Measurements from ENCODE around the gene GALNT13. TPM values are rescaled to one million over a fixed set of nuclear protein-coding genes. Genes with fewer than 3 reads are reported as not detected.

Gene GALNT13
- total RNA-seq, 2 experiments from 2014 or later, result not detected

- Histone ChIP-seq H3K27ac (ENCODE audit: low read depth, low read length, poor library complexity, severe bottlenecking) (no peak overlapping the region), H3K79me2 (ENCODE audit: insufficient read depth, low read depth, low read length) (no peaks in the 10 kb centered on the region), H3K36me3 (ENCODE audit: insufficient read depth, low read length) (no peaks in the 10 kb centered on the region), H3K4me3 (ENCODE audit: low read depth, low read length, poor library complexity, severe bottlenecking) (no peak overlapping the region), H3K4me2 (ENCODE audit: low read length) (no peak overlapping the region), H2AFZ (ENCODE audit: low read length) (no peak overlapping the region), H3K9me2 (ENCODE audit: insufficient read depth, low read length) (no peaks in the 10 kb centered on the region), H4K20me1 (ENCODE audit: insufficient read depth, low read length) (no peaks in the 10 kb centered on the region), H3K9me3 (ENCODE audit: low read length) (peaks cover 15% of the 10 kb centered on the region; the same call in 1 of the 2 replicates), H3K4me1 (ENCODE audit: insufficient read depth, low read length, poor library complexity, severe bottlenecking) (peaks cover 22% of the 10 kb centered on the region)
- CTCF ChIA-PET (ENCODE audit: unreplicated experiment), result no interaction called here
- intact Hi-C loops (cut with micrococcal nuclease; ENCODE audit: unreplicated experiment), result no loop called here
- no peak for DNase-seq (ENCODE audit: low spot score)
- POLR2A ChIA-PET, result interaction anchor here (0.6 to 0.7 kb wide), 2 partner anchors 31 to 38 kb away, joined by 3 to 4 read pairs; no protein-coding TSS in a partner anchor
- TF ChIP-seq EZH2phosphoT487 (IDR thresholded peaks at IDR 0.05; ENCODE audit: borderline replicate concordance, low read depth, low read length), result no peak
- TF ChIP-seq, protein P1, sequence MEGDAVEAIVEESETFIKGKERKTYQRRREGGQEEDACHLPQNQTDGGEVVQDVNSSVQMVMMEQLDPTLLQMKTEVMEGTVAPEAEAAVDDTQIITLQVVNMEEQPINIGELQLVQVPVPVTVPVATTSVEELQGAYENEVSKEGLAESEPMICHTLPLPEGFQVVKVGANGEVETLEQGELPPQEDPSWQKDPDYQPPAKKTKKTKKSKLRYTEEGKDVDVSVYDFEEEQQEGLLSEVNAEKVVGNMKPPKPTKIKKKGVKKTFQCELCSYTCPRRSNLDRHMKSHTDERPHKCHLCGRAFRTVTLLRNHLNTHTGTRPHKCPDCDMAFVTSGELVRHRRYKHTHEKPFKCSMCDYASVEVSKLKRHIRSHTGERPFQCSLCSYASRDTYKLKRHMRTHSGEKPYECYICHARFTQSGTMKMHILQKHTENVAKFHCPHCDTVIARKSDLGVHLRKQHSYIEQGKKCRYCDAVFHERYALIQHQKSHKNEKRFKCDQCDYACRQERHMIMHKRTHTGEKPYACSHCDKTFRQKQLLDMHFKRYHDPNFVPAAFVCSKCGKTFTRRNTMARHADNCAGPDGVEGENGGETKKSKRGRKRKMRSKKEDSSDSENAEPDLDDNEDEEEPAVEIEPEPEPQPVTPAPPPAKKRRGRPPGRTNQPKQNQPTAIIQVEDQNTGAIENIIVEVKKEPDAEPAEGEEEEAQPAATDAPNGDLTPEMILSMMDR (conservative IDR thresholded peaks at IDR 0.05; ENCODE audit: low read length), result no peak
- no TSS peak for BruUV-seq (replicated peaks)
Measured at GRCh38 chr2:154381931-154382794, 510.4 kb downstream of the GALNT13 start.

DNA sequence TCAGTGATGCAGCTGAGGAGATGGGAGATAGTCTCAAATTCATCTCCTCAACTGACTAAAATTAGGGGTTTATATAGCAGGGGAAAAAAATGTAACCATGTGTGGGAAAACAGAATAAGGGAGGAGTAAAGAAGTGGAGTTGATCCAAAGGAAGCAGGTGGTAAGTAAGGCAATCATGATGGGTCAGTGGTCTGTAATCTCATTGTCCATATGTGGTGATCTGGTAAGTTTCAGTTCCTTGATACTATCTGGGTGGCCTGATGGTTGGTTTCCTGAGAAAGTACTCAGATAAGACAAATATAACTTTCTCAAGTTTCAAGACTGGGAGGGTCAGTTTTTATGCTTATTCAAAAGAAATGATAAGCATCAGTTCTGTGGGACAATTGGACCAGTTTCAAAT lies 514.5 kb downstream of the GALNT13 start:
- no peaks in the 10 kb centered on the region for H4K20me1 ChIP-seq (ENCODE audit: insufficient read depth, low read length)
- peaks cover 54% of the 10 kb centered on the region for H3K9me3 ChIP-seq (ENCODE audit: low read length)
- ChIA-PET POLR2A (interaction anchor here (0.9 kb wide), 1 partner anchor 15 kb away, joined by 4 read pairs; no protein-coding TSS in a partner anchor), CTCF (ENCODE audit: unreplicated experiment) (no interaction called here)
- TF ChIP-seq, protein P1 (conservative IDR thresholded peaks at IDR 0.05; ENCODE audit: low read length), result no peak
- TF ChIP-seq EZH2phosphoT487 (IDR thresholded peaks at IDR 0.05; ENCODE audit: borderline replicate concordance, low read depth, low read length), result no peak
- peak overlapping the region; percentile 1 for H3K4me3 ChIP-seq (ENCODE audit: low read depth, low read length, poor library complexity, severe bottlenecking)
- H3K4me2 ChIP-seq (ENCODE audit: low read length), result peak overlapping the region; percentile 50
- no peaks in the 10 kb centered on the region for H3K9me2 ChIP-seq (ENCODE audit: insufficient read depth, low read length)
- peaks cover 11% of the 10 kb centered on the region for H3K36me3 ChIP-seq (ENCODE audit: insufficient read depth, low read length)
- H2AFZ ChIP-seq (ENCODE audit: low read length), result peak overlapping the region; percentile 45
- DNase-seq (ENCODE audit: low spot score), result peak; percentile 51
- H3K4me1 ChIP-seq (ENCODE audit: insufficient read depth, low read length, poor library complexity, severe bottlenecking), result peaks cover 36% of the 10 kb centered on the region
- peak overlapping the region; percentile 47 for H3K27ac ChIP-seq (ENCODE audit: low read depth, low read length, poor library complexity, severe bottlenecking)
- no peaks in the 10 kb centered on the region for H3K79me2 ChIP-seq (ENCODE audit: insufficient read depth, low read depth, low read length)
- intact Hi-C loops (cut with micrococcal nuclease; ENCODE audit: unreplicated experiment), result no loop called here
- no TSS peak for BruUV-seq (replicated peaks)

DNA sequence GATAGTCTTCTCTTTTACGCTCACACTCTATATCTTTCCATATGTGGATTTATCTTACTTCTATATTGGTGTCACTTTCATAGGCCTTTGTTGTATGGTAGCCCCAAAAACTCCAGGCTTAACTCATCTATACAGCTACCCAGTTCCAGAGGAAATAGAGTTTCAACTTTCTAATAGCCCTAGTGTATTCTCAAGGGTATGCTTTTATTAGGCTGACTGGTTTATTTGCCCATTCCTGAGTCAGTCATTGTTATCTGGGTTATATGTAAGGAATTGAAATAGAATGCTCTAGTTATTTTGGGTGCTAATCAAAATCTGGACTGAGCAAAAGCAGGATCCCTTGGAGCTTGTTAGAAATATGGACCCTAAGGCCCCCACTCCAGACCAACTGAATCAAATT lies 519.3 kb downstream of the GALNT13 start:
- no TSS peak for BruUV-seq (replicated peaks)
- Histone ChIP-seq H3K36me3 (ENCODE audit: insufficient read depth, low read length) (peaks cover 24% of the 10 kb centered on the region), H3K9me3 (ENCODE audit: low read length) (peaks cover 79% of the 10 kb centered on the region), H3K9me2 (ENCODE audit: insufficient read depth, low read length) (no peaks in the 10 kb centered on the region), H3K79me2 (ENCODE audit: insufficient read depth, low read depth, low read length) (no peaks in the 10 kb centered on the region), H2AFZ (ENCODE audit: low read length) (no peak overlapping the region), H3K27ac (ENCODE audit: low read depth, low read length, poor library complexity, severe bottlenecking) (no peak overlapping the region), H4K20me1 (ENCODE audit: insufficient read depth, low read length) (no peaks in the 10 kb centered on the region), H3K4me3 (ENCODE audit: low read depth, low read length, poor library complexity, severe bottlenecking) (no peak overlapping the region), H3K4me1 (ENCODE audit: insufficient read depth, low read length, poor library complexity, severe bottlenecking) (peaks cover 47% of the 10 kb centered on the region), H3K4me2 (ENCODE audit: low read length) (no peak overlapping the region)
- TF ChIP-seq, protein P1 (conservative IDR thresholded peaks at IDR 0.05; ENCODE audit: low read length), result no peak
- no peak for TF ChIP-seq EZH2phosphoT487 (IDR thresholded peaks at IDR 0.05; ENCODE audit: borderline replicate concordance, low read depth, low read length)
- DNase-seq (ENCODE audit: low spot score), result no peak
- intact Hi-C loops (cut with micrococcal nuclease; ENCODE audit: unreplicated experiment), result loop anchor here (10.0 kb wide), 1 partner anchor 914 kb away; no protein-coding TSS in a partner anchor
- POLR2A ChIA-PET, result no interaction called here
- CTCF ChIA-PET (ENCODE audit: unreplicated experiment), result no interaction called here

All from OCI-LY7 (cell line).